ENCODE results near the gene GRIK4.

The GRIK4 gene

GRCh38 chr11:120929664-120930154, 418.2 kb downstream of the GRIK4 start:
- TF ChIP-seq CTCF (IDR thresholded peaks at IDR 0.05; ENCODE audit: low read depth, low read length, missing control alignments), result peak; percentile 68
- H3K4me3 ChIP-seq (ENCODE audit: low read depth, low read length), result no peak overlapping the region
- in situ Hi-C loops (cut with HindIII; ENCODE audit: low sequenced_read_pairs), result no loop called here
- peak; percentile 9 for DNase-seq (ENCODE audit: low read depth)

GRCh38 chr11:120931057-120931779, 419.7 kb downstream of the GRIK4 start:
- in situ Hi-C loops (cut with HindIII; ENCODE audit: low sequenced_read_pairs), result no loop called here
- no peak for TF ChIP-seq CTCF (IDR thresholded peaks at IDR 0.05; ENCODE audit: low read depth, low read length, missing control alignments)
- H3K4me3 ChIP-seq (ENCODE audit: low read depth, low read length), result no peak overlapping the region
- DNase-seq (ENCODE audit: low read depth), result no peak

- no peak for TF ChIP-seq CTCF (IDR thresholded peaks at IDR 0.05; ENCODE audit: low read depth, low read length, missing control alignments)
- no peak for DNase-seq (ENCODE audit: low read depth)
- in situ Hi-C loops (cut with HindIII; ENCODE audit: low sequenced_read_pairs), result no loop called here
- H3K4me3 ChIP-seq (ENCODE audit: low read depth, low read length), result no peak overlapping the region
Measured at GRCh38 chr11:120932305-120932915, 420.9 kb downstream of the GRIK4 start.

GRCh38 chr11:120936356-120936755, 424.8 kb downstream of the GRIK4 start:
- no peak overlapping the region for H3K4me3 ChIP-seq (ENCODE audit: low read depth, low read length)
- DNase-seq (ENCODE audit: low read depth), result no peak
- in situ Hi-C loops (cut with HindIII; ENCODE audit: low sequenced_read_pairs), result no loop called here
- no peak for TF ChIP-seq CTCF (IDR thresholded peaks at IDR 0.05; ENCODE audit: low read depth, low read length, missing control alignments)

GRCh38 chr11:120937501-120937900, 426.0 kb downstream of the GRIK4 start:
- no peak for DNase-seq (ENCODE audit: low read depth)
- no peak overlapping the region for H3K4me3 ChIP-seq (ENCODE audit: low read depth, low read length)
- in situ Hi-C loops (cut with HindIII; ENCODE audit: low sequenced_read_pairs), result no loop called here
- no peak for TF ChIP-seq CTCF (IDR thresholded peaks at IDR 0.05; ENCODE audit: low read depth, low read length, missing control alignments)

- in situ Hi-C loops (cut with HindIII; ENCODE audit: low sequenced_read_pairs), result no loop called here
- TF ChIP-seq CTCF (IDR thresholded peaks at IDR 0.05; ENCODE audit: low read depth, low read length, missing control alignments), result no peak
Measured at GRCh38 chr11:120938260-120938659, 426.7 kb downstream of the GRIK4 start.

More at GRCh38 chr11:120938260-120938659, 426.7 kb downstream of the GRIK4 start:
- DNase-seq (ENCODE audit: low read depth), result no peak
- H3K4me3 ChIP-seq (ENCODE audit: low read depth, low read length), result no peak overlapping the region

Measured in astrocyte of the cerebellum (primary cell).